A673 (cell line): Measurements from ENCODE around the gene SLC7A10. TPM values are rescaled to one million over a fixed set of nuclear protein-coding genes. Genes with fewer than 3 reads are reported as not detected.

Experiments
- BruUV-seq: library from RNA; stranded (reverse); fragments of 400-500 nt; replicated peaks from 2 replicates; lab custom pipeline; 2021; lab: Mats Ljungman, UMichigan
- CTCF ChIA-PET: fragments of 300-600 bp; sonication (Branson Sonifier 250); formaldehyde crosslinking; loops from one replicate; lab custom pipeline; 2022; ENCODE audit warnings: antibody characterized with exemption; lab: Charles Lee
- POLR2A ChIA-PET: fragments of 300-600 bp; sonication (Branson Sonifier 250); formaldehyde crosslinking; loops from one replicate; lab custom pipeline; 2022; ENCODE audit warnings: antibody characterized with exemption; ENCODE audit not compliant: low non-redundant PET; lab: Charles Lee
- DNase-seq: peaks from one replicate; pipeline ENCODE4 v3.0.0-alpha.2; 2015; ENCODE audit warnings: low spot score
- H3K27ac ChIP-seq: fragments of 200-600 bp; sonication (generic); 2 replicates; pipeline ENCODE4 v1.5.1; 2016; ENCODE audit warnings: mixed run types, low read depth, mild to moderate bottlenecking, mixed read lengths, antibody characterized with exemption, low read length; ENCODE audit not compliant: poor library complexity, severe bottlenecking
- H3K27me3 ChIP-seq: fragments of 200-600 bp; sonication (generic); replicated peaks from 2 replicates; pipeline ENCODE4 v1.6.1; 2017; ENCODE audit warnings: mixed run types, low read depth, mild to moderate bottlenecking, mixed read lengths, antibody characterized with exemption, low read length; ENCODE audit not compliant: insufficient read depth, poor library complexity
- H3K36me3 ChIP-seq: fragments of 200-600 bp; sonication (generic); 2 replicates; pipeline ENCODE4 v1.6.1; 2016; ENCODE audit warnings: mixed run types, mild to moderate bottlenecking, mixed read lengths, antibody characterized with exemption, low read length; ENCODE audit not compliant: insufficient read depth, poor library complexity, severe bottlenecking
- H3K4me1 ChIP-seq: fragments of 200-600 bp; sonication (generic); 2 replicates; pipeline ENCODE4 v1.6.1; 2017; ENCODE audit warnings: mixed run types, mild to moderate bottlenecking, mixed read lengths, antibody characterized with exemption, low read length; ENCODE audit not compliant: insufficient read depth, poor library complexity, severe bottlenecking
- H3K4me3 ChIP-seq: fragments of 200-600 bp; sonication (generic); 2 replicates; pipeline ENCODE4 v1.5.1; 2016; ENCODE audit warnings: low read depth, mixed run types, mild to moderate bottlenecking, mixed read lengths, low read length; ENCODE audit not compliant: poor library complexity, severe bottlenecking
- H3K9me3 ChIP-seq: fragments of 200-600 bp; sonication (generic); 2 replicates; pipeline ENCODE4 v1.6.1; 2016; ENCODE audit warnings: mixed run types, low read depth, mild to moderate bottlenecking, mixed read lengths, antibody characterized with exemption, low read length; ENCODE audit not compliant: poor library complexity, severe bottlenecking
- EZH2 ChIP-seq: fragments of 200-600 bp; sonication (generic); IDR thresholded peaks from 2 replicates; pipeline ENCODE4 v1.6.1; 2017; ENCODE audit warnings: borderline replicate concordance, low read depth, mild to moderate bottlenecking, mixed read lengths, antibody characterized with exemption, low read length; ENCODE audit not compliant: poor library complexity, severe bottlenecking
- intact Hi-C: fragments of 100-400 bp; cut with micrococcal nuclease; formaldehyde crosslinking; loops from one replicate; pipeline ENCODE4 v1.10.0; 2022; ENCODE audit not compliant: unreplicated experiment
- total RNA-seq: library from RNA; stranded (reverse); gene quantifications from 2 replicates; pipeline ENCODE4 v1.2.3, GENCODE V29; 2021
- TF ChIP-seq, protein P1 (sequence below): fragments of 300-800, 200-600 bp; sonication (generic); conservative IDR thresholded peaks from 2 replicates; pipeline ENCODE4 v1.5.1; 2017; ENCODE audit warnings: low read depth, mild to moderate bottlenecking, antibody characterized with exemption, low read length, moderate library complexity, mixed read lengths

SLC7A10 gene
- total RNA-seq, 1 experiment from 2014 or later, result 0.17 TPM

DNA sequence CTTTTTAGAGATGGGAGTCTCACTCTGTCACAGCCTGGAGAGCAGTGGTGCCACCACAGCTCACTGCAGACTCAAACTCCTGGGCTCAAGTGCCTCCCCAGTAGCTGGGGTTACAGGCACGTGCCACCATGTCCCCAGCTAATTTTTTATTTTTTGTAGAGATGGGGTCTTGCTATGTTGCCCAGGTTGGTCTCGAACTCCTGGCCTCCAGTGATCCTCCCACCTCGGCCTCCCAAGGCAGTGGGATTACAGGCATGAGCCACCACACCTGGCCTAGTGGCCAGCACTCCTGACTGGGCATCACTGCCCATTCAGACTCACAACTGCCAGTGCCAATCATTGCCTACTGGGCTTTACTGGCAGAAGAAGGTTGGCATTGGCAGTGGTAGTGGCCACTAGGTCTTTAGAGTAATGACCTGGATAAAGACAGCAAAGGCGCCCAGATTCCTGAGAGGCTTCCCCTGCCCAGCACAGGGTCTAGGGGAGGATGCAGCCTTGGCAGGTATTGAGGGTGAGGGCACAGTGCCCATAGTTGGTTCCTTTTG is 26.8 kb upstream of the SLC7A10 start:
- ChIA-PET POLR2A (no interaction called here), CTCF (no interaction called here)
- Histone ChIP-seq H3K27me3 (no peaks in the 10 kb centered on the region), H3K9me3 (no peaks in the 10 kb centered on the region), H3K27ac (no peak overlapping the region), H3K36me3 (no peaks in the 10 kb centered on the region), H3K4me3 (no peak overlapping the region), H3K4me1 (no peaks in the 10 kb centered on the region)
- BruUV-seq, result no TSS peak
- DNase-seq, result no peak
- intact Hi-C loops, result no loop called here
- TF ChIP-seq, protein P1, sequence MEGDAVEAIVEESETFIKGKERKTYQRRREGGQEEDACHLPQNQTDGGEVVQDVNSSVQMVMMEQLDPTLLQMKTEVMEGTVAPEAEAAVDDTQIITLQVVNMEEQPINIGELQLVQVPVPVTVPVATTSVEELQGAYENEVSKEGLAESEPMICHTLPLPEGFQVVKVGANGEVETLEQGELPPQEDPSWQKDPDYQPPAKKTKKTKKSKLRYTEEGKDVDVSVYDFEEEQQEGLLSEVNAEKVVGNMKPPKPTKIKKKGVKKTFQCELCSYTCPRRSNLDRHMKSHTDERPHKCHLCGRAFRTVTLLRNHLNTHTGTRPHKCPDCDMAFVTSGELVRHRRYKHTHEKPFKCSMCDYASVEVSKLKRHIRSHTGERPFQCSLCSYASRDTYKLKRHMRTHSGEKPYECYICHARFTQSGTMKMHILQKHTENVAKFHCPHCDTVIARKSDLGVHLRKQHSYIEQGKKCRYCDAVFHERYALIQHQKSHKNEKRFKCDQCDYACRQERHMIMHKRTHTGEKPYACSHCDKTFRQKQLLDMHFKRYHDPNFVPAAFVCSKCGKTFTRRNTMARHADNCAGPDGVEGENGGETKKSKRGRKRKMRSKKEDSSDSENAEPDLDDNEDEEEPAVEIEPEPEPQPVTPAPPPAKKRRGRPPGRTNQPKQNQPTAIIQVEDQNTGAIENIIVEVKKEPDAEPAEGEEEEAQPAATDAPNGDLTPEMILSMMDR, result no peak
- no peak for TF ChIP-seq EZH2

DNA sequence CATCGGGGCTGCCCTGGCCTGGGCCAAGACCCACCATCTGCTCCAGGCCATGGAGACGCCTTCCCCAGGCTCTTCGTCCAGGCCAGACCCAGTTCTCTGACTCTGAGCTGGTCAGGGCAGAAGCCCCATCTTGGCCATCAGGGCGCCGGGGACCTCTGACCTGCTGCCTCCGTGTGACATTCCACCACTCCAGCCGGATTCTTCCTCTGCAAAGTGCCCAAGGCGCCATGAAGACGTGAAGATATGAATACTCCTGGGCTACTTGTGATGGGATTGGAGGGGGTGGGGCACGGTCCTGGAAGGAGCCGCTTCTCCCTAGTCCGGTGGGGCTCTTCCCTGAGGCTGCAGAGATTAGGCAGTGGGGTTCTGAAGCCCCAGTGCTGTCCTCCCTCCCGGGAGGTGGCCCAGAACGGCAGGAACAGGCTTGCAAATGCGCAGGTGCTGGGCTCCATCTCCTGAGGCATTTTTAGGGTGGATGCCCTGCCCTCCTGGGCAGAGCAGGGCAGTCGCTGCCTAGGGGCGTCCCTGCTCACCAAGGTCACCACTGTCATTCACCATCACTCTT is 26.0 kb upstream of the SLC7A10 start:
- no peaks in the 10 kb centered on the region for H3K36me3 ChIP-seq
- no peak overlapping the region for H3K27ac ChIP-seq
- no TSS peak for BruUV-seq
- H3K9me3 ChIP-seq, result no peaks in the 10 kb centered on the region
- TF ChIP-seq EZH2, result no peak
- TF ChIP-seq, protein P1, result no peak
- ChIA-PET POLR2A (no interaction called here), CTCF (no interaction called here)
- intact Hi-C loops, result no loop called here
- no peaks in the 10 kb centered on the region for H3K4me1 ChIP-seq
- no peaks in the 10 kb centered on the region for H3K27me3 ChIP-seq
- no peak overlapping the region for H3K4me3 ChIP-seq
- no peak for DNase-seq

DNA sequence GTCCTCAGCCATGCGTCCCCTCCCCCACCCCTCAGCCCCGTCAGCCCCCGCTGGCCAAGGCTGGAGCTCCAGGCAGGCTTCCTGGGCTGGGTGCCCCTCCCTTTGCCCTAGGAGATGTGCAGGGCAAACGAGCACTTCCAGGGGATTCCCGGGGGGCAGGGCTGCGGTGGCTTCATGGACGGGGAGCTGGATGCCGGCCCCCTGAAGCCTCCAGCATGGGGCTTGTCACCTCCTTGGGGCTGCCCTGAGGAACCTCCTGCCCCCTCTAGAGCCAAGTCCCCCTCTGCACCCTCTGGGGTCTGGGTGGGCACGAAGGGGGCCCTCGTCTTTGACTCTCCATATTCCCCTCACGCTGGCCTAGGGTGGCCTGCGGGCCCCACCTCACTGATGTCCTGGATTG is 25.4 kb upstream of the SLC7A10 start:
- BruUV-seq, result no TSS peak
- Histone ChIP-seq H3K9me3 (no peaks in the 10 kb centered on the region), H3K27ac (no peak overlapping the region), H3K36me3 (no peaks in the 10 kb centered on the region), H3K4me1 (no peaks in the 10 kb centered on the region), H3K27me3 (no peaks in the 10 kb centered on the region), H3K4me3 (no peak overlapping the region)
- TF ChIP-seq EZH2, result no peak
- TF ChIP-seq, protein P1, result no peak
- POLR2A ChIA-PET, result no interaction called here
- DNase-seq, result no peak
- CTCF ChIA-PET, result no interaction called here
- intact Hi-C loops, result no loop called here
